HepG2 (cell line): Measurements from ENCODE around the gene TNFAIP2. TPM values are rescaled to one million over a fixed set of nuclear protein-coding genes. Genes with fewer than 3 reads are reported as not detected.

Experiments used
- BRF2 ChIP-seq: sonication (generic); formaldehyde crosslinking; IDR thresholded peaks from 2 replicates; pipeline ENCODE4 v1.8.1; 2022; ENCODE audit warnings: mild to moderate bottlenecking, missing genetic modification reagents
- EEA1 ChIP-seq: sonication (generic); formaldehyde crosslinking; IDR thresholded peaks from 2 replicates; pipeline ENCODE4 v1.5.1; 2020; ENCODE audit warnings: mild to moderate bottlenecking, missing genetic modification reagents, borderline replicate concordance
- ELK4 ChIP-seq: sonication (generic); formaldehyde crosslinking; IDR thresholded peaks from 2 replicates; pipeline ENCODE4 v1.9.0; 2021; ENCODE audit warnings: missing genetic modification reagents, borderline replicate concordance
- HDAC1 ChIP-seq: sonication (generic); formaldehyde crosslinking; IDR thresholded peaks from 2 replicates; pipeline ENCODE4 v1.5.1; 2020; ENCODE audit warnings: mild to moderate bottlenecking, missing genetic modification reagents
- MAX ChIP-seq: IDR thresholded peaks from 2 replicates; pipeline ENCODE4 v1.6.1; 2012; ENCODE audit warnings: inconsistent platforms
- PITX1 ChIP-seq: sonication (generic); formaldehyde crosslinking; IDR thresholded peaks from 2 replicates; pipeline ENCODE4 v1.5.1; 2020; ENCODE audit warnings: mild to moderate bottlenecking, missing genetic modification reagents
- POLR2AphosphoS5 ChIP-seq: IDR thresholded peaks from 2 replicates; pipeline ENCODE4 v1.6.1; 2012; ENCODE audit warnings: low read depth, low read length
- SMAD3 ChIP-seq: sonication (generic); formaldehyde crosslinking; IDR thresholded peaks from 2 replicates; pipeline ENCODE4 v1.4.0; 2020; ENCODE audit warnings: missing genetic modification reagents
- STAT5B ChIP-seq: sonication (generic); formaldehyde crosslinking; IDR thresholded peaks from 2 replicates; pipeline ENCODE4 v1.4.0; 2020; ENCODE audit warnings: missing genetic modification reagents
- TAF15 ChIP-seq: fragments of 200-400 bp; formaldehyde crosslinking; IDR thresholded peaks from one replicate; pipeline ENCODE4 v1.6.1; 2018; ENCODE audit warnings: mild to moderate bottlenecking, low read depth, low read length; ENCODE audit not compliant: poor library complexity, severe bottlenecking
- TARDBP ChIP-seq: sonication (generic); formaldehyde crosslinking; IDR thresholded peaks from 2 replicates; pipeline ENCODE4 v1.8.0; 2022; ENCODE audit warnings: mild to moderate bottlenecking, missing genetic modification reagents
- TEAD3 ChIP-seq: optimal IDR thresholded peaks from 2 replicates; pipeline ENCODE3; 2016; ENCODE audit warnings: borderline replicate concordance
- TFDP2 ChIP-seq: sonication (generic); formaldehyde crosslinking; IDR thresholded peaks from 2 replicates; pipeline ENCODE4 v1.4.0; 2020; ENCODE audit warnings: missing genetic modification reagents
- THAP7 ChIP-seq: sonication (generic); formaldehyde crosslinking; IDR thresholded peaks from 2 replicates; pipeline ENCODE4 v1.8.1; 2023; ENCODE audit warnings: mild to moderate bottlenecking, missing genetic modification reagents
- ZNF160 ChIP-seq: sonication (generic); formaldehyde crosslinking; IDR thresholded peaks from 2 replicates; pipeline ENCODE4 v1.8.0; 2022; ENCODE audit warnings: mild to moderate bottlenecking, inconsistent platforms, missing genetic modification reagents
- ZNF317 ChIP-seq: sonication (generic); formaldehyde crosslinking; IDR thresholded peaks from 2 replicates; pipeline ENCODE4 v1.5.0; 2020; ENCODE audit warnings: mild to moderate bottlenecking, missing genetic modification reagents
- ZNF670 ChIP-seq: sonication (generic); formaldehyde crosslinking; IDR thresholded peaks from 2 replicates; pipeline ENCODE4 v1.8.0; 2022; ENCODE audit warnings: mild to moderate bottlenecking, missing genetic modification reagents, borderline replicate concordance
- polyA plus RNA-seq, 8 experiments: library from polyadenylated mRNA; depleted of rRNA in 3 of 8; stranded (reverse) in 7 of 8; unstranded in 1 of 8; fragments of >200 nt; fragmentation: Illumina TruSeq in 4 of 8; extraction: Trizol in 4 of 8; gene quantifications; 2 replicates each; pipeline versions ENCODE4 v1.2.1 to v1.2.3, GENCODE V29; 2011 to 2016; ENCODE audit warnings: low read depth in 4 of 8, missing spikeins in 1 of 8, mixed read lengths in 1 of 8; ENCODE audit not compliant: insufficient read depth in 1 of 8
- total RNA-seq, 5 experiments: library from RNA; depleted of rRNA; stranded (reverse); fragments of >200 nt; fragmentation: Illumina TruSeq; extraction: Trizol; gene quantifications; 2 replicates each; pipeline ENCODE4 v1.2.3, GENCODE V29; 2016; ENCODE audit warnings: low read depth in 1 of 5
- TF ChIP-seq, protein P1 (sequence below): sonication (generic); formaldehyde crosslinking; IDR thresholded peaks from 2 replicates; pipeline ENCODE4 v1.4.0; 2020; ENCODE audit warnings: missing genetic modification reagents, borderline replicate concordance
- TF ChIP-seq, protein P2 (sequence below): IDR thresholded peaks from 2 replicates; pipeline ENCODE4 v1.6.1; 2016; ENCODE audit warnings: missing compliant biosample characterization, missing genetic modification reagents, borderline replicate concordance

The TNFAIP2 gene
- total and polyA plus RNA-seq, 2 of the 13 experiments (the other 11 are each of a cell fraction or from before 2014, with no cell fraction given): 0.46 to 1.5 TPM

DNA sequence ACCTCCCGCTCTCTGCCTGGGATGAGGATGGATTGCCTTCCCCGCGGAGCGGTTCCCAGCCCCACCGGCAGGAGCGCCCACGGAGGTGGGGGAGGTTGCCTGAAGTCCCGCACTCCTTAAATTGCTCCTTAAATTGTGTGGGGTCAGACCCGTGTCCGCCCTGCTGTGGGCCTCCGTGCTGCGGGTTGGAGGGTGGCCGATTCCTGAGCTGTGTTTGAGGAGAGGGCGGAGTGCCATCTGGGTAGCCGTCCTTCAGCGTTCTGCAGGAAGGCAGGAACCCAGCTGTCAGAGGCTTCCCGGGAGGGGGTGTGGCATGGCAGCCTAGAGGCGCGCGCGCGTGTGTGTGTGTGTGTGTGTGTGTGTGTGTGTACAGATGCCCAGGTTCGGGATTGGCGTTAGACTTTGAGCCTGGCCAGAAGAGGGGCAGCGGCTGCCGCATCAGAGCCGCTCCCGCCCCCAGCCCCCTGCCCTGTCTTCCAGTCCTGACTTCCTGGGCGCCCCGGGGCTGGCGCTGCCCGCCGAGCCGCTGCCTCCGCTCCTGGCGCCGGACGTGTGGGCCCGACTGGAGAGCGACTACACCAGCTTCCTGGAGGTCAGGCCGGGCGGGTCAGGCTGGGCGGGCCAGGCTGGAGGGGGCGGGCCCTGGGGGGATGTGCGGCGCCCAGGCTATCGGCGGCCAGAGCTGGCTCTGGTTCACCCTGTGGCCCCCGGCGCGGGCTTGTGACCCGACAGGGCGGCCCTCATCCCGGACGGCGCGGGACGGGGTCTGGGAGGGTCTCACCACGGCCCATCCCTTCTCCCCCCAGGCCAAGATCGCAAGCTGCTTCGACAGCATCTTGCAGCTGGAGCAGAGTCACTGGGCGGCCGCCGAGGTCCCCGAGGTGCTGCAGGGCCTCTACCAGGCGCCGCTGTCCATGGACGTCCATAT is 19.5 kb upstream of the TNFAIP2 start (continued):
- TF ChIP-seq TFDP2 (CRISPR knock-in tag) (peak; percentile 55), SMAD3 (CRISPR knock-in tag) (no peak), ZNF317 (CRISPR knock-in tag) (peak; percentile 75), MAX (peak; percentile 83), ZNF160 (CRISPR knock-in tag) (0 out of 2 replicates have a peak, but pooled peaks have one; percentile 12), TARDBP (CRISPR knock-in tag) (peak; percentile 93), ZNF670 (0 out of 2 replicates have a peak, but pooled peaks have one; percentile 49), TEAD3 (CRISPR knock-in tag) (no peak), POLR2AphosphoS5 (peak; percentile 61), STAT5B (no peak), TAF15 (peak; percentile 65), EEA1 (CRISPR knock-in tag) (no peak), HDAC1 (CRISPR knock-in tag) (peak; percentile 90), THAP7 (CRISPR knock-in tag) (peak; percentile 89), PITX1 (CRISPR knock-in tag) (peak; percentile 63; the same call in 1 of the 2 replicates), ELK4 (CRISPR knock-in tag) (no peak), BRF2 (CRISPR knock-in tag) (no peak)
- TF ChIP-seq, protein P1, sequence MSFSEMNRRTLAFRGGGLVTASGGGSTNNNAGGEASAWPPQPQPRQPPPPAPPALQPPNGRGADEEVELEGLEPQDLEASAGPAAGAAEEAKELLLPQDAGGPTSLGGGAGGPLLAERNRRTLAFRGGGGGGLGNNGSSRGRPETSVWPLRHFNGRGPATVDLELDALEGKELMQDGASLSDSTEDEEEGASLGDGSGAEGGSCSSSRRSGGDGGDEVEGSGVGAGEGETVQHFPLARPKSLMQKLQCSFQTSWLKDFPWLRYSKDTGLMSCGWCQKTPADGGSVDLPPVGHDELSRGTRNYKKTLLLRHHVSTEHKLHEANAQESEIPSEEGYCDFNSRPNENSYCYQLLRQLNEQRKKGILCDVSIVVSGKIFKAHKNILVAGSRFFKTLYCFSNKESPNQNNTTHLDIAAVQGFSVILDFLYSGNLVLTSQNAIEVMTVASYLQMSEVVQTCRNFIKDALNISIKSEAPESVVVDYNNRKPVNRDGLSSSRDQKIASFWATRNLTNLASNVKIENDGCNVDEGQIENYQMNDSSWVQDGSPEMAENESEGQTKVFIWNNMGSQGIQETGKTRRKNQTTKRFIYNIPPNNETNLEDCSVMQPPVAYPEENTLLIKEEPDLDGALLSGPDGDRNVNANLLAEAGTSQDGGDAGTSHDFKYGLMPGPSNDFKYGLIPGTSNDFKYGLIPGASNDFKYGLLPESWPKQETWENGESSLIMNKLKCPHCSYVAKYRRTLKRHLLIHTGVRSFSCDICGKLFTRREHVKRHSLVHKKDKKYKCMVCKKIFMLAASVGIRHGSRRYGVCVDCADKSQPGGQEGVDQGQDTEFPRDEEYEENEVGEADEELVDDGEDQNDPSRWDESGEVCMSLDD: peak; percentile 23; the same call in 1 of the 2 replicates
- TF ChIP-seq, protein P2, sequence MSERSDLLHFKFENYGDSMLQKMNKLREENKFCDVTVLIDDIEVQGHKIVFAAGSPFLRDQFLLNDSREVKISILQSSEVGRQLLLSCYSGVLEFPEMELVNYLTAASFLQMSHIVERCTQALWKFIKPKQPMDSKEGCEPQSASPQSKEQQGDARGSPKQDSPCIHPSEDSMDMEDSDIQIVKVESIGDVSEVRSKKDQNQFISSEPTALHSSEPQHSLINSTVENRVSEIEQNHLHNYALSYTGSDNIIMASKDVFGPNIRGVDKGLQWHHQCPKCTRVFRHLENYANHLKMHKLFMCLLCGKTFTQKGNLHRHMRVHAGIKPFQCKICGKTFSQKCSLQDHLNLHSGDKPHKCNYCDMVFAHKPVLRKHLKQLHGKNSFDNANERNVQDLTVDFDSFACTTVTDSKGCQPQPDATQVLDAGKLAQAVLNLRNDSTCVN (CRISPR knock-in tag): peak; percentile 38; the same call in 1 of the 2 replicates
